Measurements from ENCODE around the gene TESPA1.

- TF ChIP-seq CTCF (conservative IDR thresholded peaks at IDR 0.05): no peak
- no peak for TF ChIP-seq EZH2 (IDR thresholded peaks at IDR 0.05; ENCODE audit: low read depth)
Measured at GRCh38 chr12:54970741-54971140, 13.8 kb downstream of the TESPA1 start.
